Transverse colon (tissue), 4 donors: ENCODE data around the gene INTS3.

Experiments
- CTCF ChIP-seq, 5 experiments: fragments of 200-600 bp in 3 of 5; fragments of 450-650 bp in 2 of 5; sonication (generic) in 3 of 5; IDR thresholded peaks; 1 replicate in 2 of 5; 2 replicates in 3 of 5; pipeline ENCODE4 v1.5.1; 2016 to 2017; ENCODE audit warnings: antibody characterized with exemption in 5 of 5, inconsistent platforms in 3 of 5, mild to moderate bottlenecking in 2 of 5, moderate library complexity in 1 of 5
- POLR2A ChIP-seq: fragments of 450-650 bp; IDR thresholded peaks from one replicate; pipeline ENCODE4 v1.6.1; 2016; ENCODE audit warnings: antibody characterized with exemption, mild to moderate bottlenecking, moderate library complexity
- POLR2AphosphoS5 ChIP-seq, 3 donors: sonication (generic); formaldehyde crosslinking; IDR thresholded peaks; one replicate each; pipeline ENCODE4 v1.6.1; 2016; ENCODE audit warnings: antibody characterized with exemption in 3 of 3

DNA sequence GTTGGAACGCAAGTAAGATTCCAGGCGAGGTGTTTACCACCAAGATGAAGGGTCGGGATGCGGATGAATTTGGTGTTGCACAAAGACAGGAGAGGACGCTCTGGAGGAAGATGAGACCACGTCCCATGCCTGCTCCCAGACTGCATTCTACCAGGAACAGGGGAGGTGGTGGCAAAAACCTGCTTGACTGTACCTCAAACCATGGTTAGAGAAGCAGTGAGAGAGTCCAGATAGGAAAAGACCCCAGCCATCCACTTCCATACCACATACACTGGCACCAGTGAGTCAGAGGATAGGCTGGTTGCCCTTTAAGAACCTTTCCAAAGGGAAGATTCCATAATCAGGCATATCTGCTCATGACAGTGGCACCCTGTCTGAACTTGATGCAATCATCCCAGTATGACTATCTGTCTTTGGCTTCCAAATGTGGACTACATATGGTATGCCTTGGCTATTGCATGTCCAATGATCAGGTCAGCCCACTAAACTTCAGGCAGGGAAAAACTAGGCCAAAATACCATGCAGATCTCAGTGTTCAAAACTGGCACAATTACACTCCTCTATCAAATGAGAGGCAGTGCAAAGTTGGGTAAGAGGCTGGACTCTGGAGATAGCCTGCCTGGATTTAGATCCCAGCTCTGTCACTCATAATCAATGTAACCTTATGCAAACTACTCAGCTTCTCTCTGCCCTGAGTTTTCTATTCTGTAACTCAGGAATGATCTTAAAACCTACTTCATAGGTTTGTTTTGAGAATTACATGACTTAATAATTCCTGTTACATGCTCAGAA, 28.7 kb upstream of the INTS3 start:
- TF ChIP-seq CTCF (IDR thresholded peaks at IDR 0.05) = no peak
- no peak for TF ChIP-seq POLR2A
- no peak for TF ChIP-seq POLR2AphosphoS5 (IDR thresholded peaks at IDR 0.05)
